GM19035 (cell line): ENCODE measurements around the gene TPRG1L.
"Not testable (repeated sequence)": the region's sequence is repeated elsewhere in the genome, so short reads cannot be mapped to it uniquely, and the experiment has no call there.

Source experiments
- ATAC-seq: cut with Tn5 transposase; IDR thresholded peaks from one replicate; pipeline ENCODE4 v1.9.1; 2021; ENCODE audit not compliant: unreplicated experiment

TPRG1L gene

DNA sequence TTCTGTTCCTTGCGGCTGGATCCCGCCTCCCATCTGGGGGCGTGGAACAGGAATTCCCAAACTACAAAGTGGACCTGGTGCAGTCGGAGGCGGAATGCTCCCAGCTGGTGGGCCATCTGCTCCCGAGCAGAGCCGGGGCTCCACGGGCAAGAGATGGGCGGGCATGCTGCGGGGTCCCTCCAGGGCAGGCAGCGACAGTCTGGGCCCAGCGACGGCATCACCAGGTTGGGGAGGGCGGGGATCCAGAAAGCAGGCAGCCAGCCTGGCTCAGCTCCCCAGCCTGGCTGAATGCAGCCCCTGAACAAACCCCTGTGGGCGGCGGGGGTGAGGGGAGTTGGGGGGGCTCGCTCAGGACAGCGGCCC lies 17.1 kb upstream of the TPRG1L start:
- ATAC-seq, result no peak

DNA sequence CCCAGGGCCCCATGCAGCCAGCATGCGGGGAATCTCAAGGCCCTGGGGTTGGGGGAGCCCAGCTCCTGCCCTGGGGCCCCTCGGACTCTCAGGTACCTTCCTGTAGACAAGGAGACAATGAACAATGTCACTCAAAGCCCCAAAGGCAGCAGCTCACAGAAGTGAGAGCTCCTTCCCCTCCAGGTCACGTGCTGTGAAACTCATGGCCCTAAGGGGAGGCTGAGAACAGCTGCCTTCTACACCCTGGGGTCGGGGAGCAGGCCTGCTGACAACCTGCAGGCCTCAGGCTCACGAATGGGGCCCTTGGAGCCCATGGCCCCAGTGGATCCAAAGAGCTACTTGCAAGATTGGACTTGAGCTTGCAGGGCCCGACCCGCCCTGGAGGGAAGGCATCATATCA lies 16.7 kb upstream of the TPRG1L start:
- no peak for ATAC-seq

DNA sequence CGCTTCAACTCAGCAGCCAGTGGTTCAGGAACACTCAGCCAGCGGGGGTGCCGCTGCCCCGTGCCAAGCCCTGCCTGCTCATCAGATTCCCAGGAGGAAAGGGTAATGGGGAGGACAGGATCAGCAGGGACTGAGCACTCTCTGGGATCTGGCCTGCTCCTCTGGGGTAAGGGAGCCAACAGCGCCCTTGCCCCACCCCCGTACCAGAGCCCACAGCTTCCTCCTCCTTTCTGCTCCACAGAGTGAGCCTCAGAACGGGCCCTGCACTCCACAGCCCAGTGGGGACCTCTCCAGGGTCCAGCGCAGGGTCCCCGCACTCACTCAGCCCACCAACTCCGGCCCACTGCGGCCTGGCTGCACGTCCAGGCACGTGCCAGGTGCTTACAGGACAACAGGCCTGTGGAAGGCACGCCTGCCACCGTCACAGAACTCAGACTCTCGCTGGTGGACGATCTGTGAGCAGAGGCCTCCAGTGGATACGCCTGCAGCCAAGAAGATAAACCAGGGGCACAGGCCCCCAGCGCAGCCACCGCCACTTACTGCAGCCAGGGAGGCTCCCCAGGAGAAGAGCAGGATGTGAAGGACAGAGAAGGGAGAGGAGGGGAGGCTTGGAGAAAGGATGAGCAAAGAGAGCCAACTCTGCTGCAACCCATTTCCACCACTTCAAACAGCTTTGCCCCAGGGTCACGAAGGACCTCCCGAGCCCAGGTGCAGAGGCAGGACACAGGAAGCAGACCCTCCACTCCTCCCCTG lies 15.6 kb upstream of the TPRG1L start:
- ATAC-seq, result no peak

DNA sequence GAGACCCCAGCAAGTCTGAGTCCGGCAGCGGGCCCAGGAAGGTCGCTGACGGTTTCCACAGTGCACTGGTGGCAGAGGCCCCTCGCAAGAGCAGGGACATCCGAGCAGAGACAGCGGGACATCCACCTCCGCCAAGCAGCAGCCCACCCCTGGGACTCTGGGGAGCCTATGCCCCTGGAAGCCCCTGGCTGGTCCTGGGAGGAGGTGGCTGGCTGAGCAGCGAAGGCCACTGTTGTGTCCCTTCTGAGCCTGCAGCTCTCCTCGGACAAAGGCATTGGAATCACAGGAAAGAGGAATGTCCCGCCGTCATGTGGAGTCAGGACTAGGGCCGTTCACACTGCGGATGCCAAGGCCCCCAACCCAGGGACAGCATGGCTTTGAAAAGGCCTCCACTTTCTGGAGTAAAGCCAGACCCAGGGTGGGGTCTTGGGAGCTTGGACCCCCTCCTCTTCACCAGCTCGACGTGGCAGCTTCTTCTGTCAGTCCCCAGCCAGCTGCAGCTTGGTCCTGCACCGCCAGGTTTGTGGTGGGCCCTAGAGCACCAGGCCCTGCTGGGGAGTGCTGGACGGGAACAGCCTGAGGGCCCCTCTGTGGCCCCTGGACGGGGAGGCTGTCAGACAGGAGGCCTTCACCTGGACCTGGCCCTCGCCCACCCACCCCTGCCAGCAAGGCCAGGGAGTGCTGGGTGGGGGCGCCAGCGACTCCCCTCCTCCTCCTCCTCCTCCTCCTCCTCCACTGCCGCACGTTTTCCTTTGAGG lies 14.9 kb upstream of the TPRG1L start:
- ATAC-seq, result no peak

DNA sequence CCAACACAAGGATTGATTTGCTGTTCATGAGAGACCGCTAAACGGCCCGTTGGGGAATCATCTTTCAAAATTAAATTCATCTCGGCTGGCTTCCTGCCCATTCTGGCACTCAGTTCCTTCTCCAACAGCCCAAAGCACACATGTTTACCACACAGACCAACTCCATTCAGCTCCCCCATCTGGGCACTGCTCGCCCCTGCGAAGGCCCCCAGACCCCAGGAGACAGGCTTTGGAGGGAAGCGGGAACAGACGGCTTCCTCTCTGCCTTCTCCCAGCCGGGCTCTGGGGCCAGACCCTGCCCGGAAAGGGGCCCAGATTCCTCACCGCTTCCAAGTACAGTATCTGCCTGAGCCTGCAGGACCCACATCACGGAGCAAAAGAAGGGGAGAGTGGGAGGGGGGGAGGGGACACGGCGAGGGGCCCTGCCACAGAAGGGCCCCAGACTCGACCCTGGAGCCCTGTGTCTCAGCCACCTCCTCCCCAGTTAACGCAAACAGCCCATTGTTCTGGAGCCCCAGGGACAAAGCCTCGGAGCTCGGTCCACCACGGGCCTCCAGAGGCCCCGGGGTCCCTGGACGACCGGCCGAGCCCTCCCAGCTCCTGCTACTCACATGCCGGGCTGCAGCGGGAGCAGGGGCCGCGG lies 14.2 kb upstream of the TPRG1L start:
- no peak for ATAC-seq

DNA sequence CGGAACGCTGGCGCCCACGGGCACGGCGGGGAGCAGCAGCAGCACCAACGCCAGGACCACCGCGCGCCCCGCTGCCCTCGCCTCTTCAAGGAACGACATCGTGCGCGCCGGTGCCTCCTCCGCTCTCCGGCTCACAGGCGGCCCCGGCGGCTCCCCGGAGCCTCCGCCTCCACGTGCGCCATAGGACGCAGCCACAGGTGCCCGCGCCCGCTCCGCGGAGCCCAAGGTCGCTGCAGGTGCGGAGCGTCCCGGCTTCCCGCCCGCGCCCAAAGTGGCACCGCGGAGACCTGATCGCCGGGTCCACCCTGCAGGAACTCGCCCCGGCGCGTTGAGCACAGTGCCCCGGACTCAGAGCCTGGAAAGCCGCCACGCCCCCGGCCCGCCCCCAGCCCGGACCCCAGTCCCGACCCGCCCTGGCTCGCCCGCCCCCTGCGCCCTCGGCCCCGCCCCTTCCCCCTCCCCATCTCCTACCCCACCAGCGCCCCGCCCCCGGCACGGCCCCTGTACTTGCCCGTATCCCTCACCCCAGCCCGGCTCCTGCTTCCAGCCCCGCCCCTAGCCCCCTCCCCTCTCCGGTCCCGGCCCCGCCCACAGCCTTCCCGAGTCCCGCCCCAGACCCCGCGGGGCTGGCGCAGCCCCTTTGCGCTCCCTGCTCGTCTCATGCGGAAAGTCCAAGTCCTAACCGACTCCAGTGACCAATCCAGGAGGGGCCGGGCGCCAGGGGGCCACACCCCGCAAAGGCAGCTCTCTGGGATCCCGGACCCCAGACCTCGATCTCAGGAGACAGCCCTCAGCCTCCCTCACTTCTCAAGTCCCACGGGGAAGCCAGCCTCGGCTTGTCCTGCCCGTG lies 13.4 kb upstream of the TPRG1L start, which contains the start of gene MEGF6:
TSS of gene MEGF6 (minus strand) at position 339 of the 850 bp plus-strand sequence. CDS start at position 99, 240 bp downstream.
- ATAC-seq, result no peak

DNA sequence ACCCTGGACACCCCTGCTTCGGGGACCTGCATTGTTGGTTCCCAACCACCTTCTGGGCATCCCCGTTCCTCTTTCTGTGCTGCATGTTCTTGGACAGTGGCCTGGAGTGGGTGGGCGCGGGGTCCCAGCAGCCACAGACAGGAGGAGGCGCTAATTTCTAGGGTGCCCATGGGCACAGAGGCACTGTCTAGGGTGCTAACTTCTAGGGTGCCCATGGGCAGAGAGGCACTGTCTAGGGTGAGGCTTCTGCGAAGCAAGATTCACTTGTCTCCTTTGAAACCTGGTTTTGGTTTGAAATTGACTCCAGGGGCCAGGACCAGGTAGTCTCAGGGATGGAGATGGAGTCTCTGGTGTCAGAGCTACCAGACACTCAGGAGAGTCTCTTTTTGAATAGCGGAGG lies 12.7 kb upstream of the TPRG1L start:
- no peak for ATAC-seq

DNA sequence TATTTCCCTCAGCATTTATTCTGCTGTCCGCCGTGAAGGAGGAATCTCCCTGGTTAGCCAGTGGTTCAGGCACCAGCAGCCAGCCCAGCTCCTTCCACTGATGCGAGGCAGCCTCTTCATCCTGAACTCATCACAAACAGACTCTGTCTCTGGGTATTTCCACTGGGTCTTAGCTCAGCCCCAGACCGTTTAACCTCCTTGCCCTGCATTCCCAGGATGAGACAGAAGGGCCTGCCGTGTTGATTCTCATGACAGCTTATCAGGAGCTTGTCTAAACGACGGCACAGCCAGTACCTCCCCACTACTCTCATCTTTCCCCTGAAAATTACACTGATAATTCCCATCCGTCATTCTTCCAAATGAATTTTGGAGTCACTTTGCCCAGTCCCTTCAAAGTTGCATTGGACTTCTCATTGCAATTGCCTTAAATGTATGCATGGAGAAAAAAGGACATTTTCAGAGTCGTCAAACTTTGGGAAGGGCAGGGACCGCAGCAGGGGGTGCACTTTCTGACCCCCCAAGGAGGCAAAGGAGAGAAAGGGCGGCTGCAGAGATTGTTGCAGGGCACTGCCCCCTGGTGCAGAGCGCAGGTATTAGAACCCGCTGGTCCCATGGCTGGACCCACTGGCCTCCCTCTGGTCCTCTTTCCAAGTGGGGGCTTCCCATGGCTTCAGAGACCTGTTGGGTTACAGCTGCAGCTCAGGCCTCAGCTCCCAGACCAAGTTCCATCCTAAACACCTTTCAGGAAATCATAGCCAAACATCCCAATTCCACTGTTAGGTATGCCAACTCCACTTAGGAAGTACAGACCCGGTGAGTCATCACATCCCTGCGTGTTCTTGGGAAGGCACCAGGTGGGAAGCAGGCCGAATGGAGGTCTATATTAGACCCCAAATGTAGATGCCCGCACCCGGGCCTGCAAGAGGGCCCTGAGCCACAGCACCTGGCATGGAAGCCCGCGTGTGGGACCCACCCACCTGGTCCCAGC lies 9.8 kb upstream of the TPRG1L start:
- no peak for ATAC-seq

DNA sequence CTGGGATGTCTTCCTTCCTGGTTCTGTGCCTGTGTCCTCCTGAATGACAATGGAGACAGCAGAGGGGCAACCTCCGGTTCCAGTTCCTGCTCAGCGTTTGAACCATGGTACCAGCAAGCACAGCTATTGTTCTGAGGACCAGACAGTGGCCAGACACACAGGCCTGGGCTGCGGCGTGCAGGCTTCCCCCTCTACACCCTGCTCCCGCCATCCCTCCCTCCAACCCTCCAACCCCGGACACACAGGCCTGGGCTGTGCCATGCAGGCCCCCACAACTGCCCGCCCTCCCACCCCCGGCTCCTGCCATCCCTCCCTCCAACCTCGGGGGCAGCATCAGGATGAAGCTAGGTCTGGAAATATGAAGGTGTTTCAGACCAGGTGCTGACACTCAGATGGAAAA lies 8.0 kb upstream of the TPRG1L start:
- no peak for ATAC-seq

DNA sequence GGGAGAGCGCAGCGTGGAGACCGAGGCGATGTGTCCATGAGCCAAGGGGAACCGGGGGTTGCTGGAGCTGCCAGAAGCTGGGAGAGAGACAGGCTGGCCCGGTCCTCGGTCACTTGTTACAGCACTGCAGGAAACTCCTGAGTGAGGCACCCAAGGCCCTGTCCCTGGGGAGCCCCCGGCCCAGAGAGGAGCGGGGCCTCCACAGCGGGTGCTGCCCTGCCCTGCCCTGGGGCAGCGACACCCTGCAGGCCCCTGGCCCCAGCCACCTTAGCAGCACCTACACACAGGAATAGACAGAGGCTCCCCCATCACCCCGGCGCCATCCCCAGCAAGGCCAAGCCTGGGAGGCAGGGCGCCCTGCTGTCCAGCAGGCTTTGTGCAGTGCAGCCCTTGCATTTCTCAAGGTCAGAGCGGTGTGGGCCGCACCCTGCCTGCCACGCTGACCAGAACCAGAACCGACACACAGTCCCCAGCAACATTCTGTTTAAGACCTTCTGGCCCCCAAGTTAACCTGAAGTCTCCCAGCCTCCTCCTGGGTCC lies 6.9 kb upstream of the TPRG1L start:
- ATAC-seq, result no peak

DNA sequence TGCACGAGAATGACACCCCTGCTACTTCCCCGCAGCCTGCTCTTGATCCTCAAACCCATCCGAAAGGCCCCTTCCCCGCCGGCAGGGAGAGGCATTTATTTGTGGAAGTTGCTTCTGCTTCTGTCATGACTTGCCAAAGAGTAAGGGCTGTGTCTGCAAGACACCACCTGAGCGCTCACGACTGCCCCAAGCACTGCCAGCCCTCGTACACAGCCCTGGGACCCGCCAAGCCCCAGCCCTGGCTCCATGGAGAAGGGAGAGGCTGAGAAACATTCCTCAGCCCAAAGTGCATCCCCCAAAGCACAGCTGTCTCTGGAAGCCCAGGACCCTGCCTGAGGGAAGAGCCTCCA lies 6.3 kb upstream of the TPRG1L start:
- no peak for ATAC-seq

DNA sequence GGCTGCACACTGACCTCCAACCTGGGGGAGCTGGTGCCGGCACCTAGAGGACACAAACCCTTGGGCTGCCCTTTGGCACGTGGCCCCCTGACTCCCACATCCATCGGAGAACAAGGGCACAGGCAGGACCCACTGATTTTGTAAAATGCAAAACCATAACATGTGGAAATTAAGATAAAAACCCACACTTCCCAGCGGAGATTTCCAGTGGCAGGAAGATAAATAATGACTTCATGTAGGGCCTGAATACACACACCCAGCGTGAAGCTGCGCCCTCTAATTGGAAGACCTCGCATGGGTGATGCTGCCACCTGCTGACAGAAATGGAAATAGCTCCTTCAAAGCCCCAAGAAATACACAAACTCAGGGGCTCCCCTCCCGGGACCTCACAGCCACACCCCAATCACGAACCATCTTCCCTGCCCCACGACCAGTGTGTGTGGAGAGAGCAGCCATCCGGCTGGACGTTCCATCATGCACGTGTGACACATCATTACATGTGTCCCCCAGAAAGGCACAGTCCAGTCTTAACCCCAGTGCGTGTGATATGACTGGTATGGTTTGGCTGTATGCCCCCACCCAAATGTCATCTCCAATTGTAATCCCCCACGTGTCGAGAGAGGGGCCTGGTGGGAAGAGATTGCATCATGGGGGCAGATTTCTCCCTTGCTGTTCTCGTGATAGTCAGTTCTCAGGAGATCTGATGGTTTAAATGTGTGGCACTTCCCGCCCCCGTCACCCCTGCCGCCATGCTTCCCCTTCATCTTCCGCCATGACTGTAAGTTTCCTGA lies 5.7 kb upstream of the TPRG1L start:
- no peak for ATAC-seq

DNA sequence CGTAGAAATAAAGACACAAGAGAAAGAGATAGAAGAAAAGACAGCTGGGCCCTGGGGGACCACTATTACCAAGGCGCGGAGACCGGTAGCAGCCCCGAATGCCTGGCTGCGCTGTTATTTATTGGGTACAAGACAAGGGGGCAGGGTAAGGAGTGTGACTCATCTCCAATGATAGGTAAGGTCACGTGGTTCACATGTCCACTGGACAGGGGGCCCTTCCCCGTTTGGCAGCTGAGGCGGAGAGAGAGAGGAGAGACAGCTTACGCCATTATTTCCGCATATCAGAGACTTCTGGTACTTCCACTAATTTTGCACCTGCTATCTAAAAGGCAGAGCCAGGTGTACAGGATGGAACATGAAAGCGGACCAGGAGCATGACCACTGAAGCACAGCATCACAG lies 4.1 kb upstream of the TPRG1L start:
- ATAC-seq, result no peak

DNA sequence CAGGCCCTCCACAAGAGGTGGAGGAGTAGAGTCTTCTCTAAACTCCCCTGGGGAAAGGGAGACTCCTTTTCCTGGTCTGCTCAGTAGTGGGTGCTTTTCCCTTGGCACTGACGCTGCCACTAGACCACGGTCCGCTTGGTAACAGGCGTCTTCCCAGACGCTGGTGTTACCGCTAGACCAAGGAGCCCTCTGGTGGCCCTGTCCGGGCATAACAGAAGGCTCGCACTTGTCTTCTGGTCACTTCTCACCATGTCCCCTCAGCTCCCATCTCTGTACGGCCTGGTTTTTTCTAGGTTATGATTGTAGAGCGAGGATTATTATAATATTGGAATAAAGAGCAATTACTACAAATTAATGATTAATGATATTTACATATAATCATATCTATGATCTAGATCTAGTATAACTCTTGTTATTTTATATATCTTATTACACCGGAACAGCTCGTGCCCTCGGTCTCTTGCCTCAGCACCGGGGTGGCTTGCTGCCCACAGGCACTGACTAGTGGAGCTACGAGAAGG lies 3.6 kb upstream of the TPRG1L start:
- ATAC-seq, result not testable (repeated sequence)

DNA sequence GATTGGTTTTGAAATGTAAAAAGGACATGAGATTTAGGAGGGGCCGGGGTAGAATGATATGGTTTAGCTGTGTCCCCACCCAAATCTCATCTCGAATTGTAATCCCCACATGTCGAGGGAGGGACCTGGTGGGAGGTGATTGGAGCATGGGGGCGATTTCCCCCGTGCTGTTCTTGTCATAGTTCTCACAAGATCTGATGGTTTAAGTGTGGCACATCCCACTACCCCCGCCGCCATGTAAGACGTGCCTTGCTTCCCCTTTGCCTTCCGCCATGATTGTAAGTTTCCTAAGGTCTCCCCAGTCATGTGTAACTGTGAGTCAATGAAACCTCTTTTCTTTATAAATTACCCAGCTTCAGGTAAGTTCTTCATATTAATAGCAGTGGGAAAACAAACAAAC lies 2.7 kb upstream of the TPRG1L start:
- ATAC-seq, result not testable (repeated sequence)

DNA sequence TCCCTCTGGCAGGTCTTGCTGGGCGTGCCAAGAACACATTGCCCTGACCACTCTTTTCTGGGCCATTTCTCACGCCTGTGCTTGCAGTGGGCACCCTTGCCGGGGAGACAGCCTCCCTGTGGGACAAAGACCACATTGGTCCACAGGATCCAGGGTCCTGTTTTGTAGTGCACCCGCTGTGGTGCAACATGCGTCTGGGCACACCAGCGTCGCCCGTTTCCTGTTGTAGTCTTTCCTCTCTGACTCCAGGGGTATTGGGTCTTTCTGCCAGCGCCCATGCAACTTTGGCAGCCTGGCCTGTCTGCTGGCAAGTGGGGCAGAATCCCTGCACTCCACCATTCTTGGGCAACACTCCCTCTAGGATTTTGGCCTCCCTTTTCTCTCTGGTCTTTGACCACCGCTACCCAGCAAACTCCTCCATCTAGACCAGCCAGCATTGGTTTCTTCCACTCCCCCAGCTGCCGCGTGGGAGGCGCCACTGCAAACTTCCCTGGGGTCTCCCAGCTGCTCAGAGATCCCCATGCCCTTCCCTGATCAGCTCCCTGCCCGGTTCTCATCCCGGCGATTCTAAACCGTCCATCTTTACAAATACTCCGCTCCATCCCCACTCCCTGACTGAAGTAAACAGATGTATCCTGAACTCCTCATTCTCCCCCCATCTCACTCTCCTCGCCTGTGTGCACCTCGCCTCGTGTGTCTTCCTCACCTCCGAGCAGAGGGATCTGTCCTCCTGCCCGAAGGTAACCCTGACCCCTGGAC lies 1.2 kb upstream of the TPRG1L start:
- no peak for ATAC-seq

DNA sequence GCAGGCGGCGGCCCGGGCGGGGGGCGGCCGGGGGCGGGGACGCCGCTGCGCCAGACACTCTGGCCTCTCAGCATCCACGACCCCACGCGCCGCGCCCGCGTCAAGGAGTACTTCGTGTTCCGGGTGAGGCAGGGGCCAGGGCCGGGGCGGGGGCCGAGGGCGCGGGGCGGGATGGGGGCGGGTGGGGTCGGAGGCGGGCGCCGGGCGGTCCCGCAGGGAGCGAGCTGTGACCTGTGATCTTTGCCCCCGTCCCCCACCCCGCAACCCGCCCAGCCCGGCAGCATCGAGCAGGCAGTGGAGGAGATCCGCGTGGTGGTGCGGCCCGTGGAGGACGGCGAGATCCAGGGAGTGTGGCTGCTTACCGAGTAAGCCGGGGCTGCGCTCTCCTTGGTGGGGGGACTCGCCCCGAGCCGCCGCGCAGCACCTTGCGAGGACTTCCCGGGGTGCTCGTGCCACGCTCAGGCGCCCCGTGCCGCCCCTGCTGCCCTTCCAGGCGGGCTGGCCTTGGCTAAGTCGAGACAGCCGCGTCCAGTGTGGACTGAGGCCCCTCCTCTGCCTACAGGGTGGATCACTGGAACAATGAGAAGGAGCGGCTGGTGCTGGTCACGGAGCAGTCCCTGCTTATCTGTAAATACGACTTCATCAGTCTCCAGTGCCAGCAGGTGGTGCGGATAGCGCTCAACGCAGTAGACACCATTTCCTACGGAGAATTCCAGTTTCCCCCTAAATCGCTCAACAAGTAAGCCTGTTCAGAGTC lies 514 bp downstream of the TPRG1L start:
- peak; percentile 15 for ATAC-seq
